GM23338 (cell line): ENCODE measurements around the gene DNAH10. TPM values are rescaled to one million over a fixed set of nuclear protein-coding genes. Genes with fewer than 3 reads are reported as not detected.

Experiments used
- ATAC-seq: fragments of 200-7000 bp; cut with Tn5 transposase; 3 replicates; pipeline ENCODE4 v1.9.1; 2020
- DNase-seq: peaks from one replicate; pipeline ENCODE4 v3.0.0-alpha.2; 2015; ENCODE audit warnings: low spot score
- H2AFZ ChIP-seq: fragments of 200-600 bp; sonication (generic); 2 replicates; pipeline ENCODE4 v1.8.0; 2016; ENCODE audit warnings: antibody characterized with exemption, mild to moderate bottlenecking, moderate library complexity
- H3F3A ChIP-seq: fragments of 200-600 bp; sonication (generic); replicated peaks from 2 replicates; pipeline ENCODE4 v1.8.0; 2017; ENCODE audit warnings: antibody characterized with exemption, mixed run types, low read depth
- H3K27ac ChIP-seq: fragments of 200-600 bp; sonication (generic); 2 replicates; pipeline ENCODE4 v1.6.1; 2016; ENCODE audit warnings: low read depth
- H3K27me3 ChIP-seq: fragments of 200-600 bp; sonication (generic); 2 replicates; pipeline ENCODE4 v1.8.0; 2016; ENCODE audit warnings: mild to moderate bottlenecking, mixed run types, moderate library complexity; ENCODE audit not compliant: insufficient read depth
- H3K36me3 ChIP-seq: fragments of 200-600 bp; sonication (generic); 2 replicates; pipeline ENCODE4 v1.8.0; 2016; ENCODE audit warnings: mild to moderate bottlenecking; ENCODE audit not compliant: insufficient read depth
- H3K4me1 ChIP-seq: fragments of 200-600 bp; sonication (generic); 2 replicates; pipeline ENCODE4 v1.8.0; 2016; ENCODE audit warnings: mild to moderate bottlenecking, moderate library complexity; ENCODE audit not compliant: insufficient read depth
- H3K4me2 ChIP-seq: fragments of 200-600 bp; sonication (generic); 2 replicates; pipeline ENCODE4 v1.7.1; 2017; ENCODE audit warnings: mixed run types
- H3K4me3 ChIP-seq: fragments of 200-600 bp; sonication (generic); 2 replicates; pipeline ENCODE4 v1.6.1; 2016; ENCODE audit warnings: mixed run types
- H3K79me2 ChIP-seq: fragments of 200-600 bp; sonication (generic); replicated peaks from 2 replicates; pipeline ENCODE4 v1.8.0; 2017; ENCODE audit warnings: mild to moderate bottlenecking; ENCODE audit not compliant: insufficient read depth
- H3K9me2 ChIP-seq: fragments of 200-600 bp; sonication (generic); 2 replicates; pipeline ENCODE4 v1.8.0; 2017; ENCODE audit not compliant: insufficient read depth
- H4K20me1 ChIP-seq: fragments of 200-600 bp; sonication (generic); replicated peaks from 2 replicates; pipeline ENCODE4 v1.8.0; 2017; ENCODE audit warnings: mild to moderate bottlenecking; ENCODE audit not compliant: insufficient read depth
- H3K27ac Mint-ChIP-seq: 2 replicates; pipeline ENCODE4 v1.8.0; 2020; ENCODE audit warnings: inconsistent platforms, mild to moderate bottlenecking, moderate library complexity, mixed read lengths
- H3K27me3 Mint-ChIP-seq: 3 replicates; pipeline ENCODE4 v1.8.0; 2022; ENCODE audit warnings: low read depth, mild to moderate bottlenecking, moderate library complexity, mixed read lengths, inconsistent platforms; ENCODE audit not compliant: insufficient read depth, poor library complexity
- H3K36me3 Mint-ChIP-seq: 3 replicates; pipeline ENCODE4 v1.8.0; 2021; ENCODE audit warnings: low read depth, mild to moderate bottlenecking, inconsistent platforms, moderate library complexity, mixed read lengths
- H3K4me1 Mint-ChIP-seq: 3 replicates; pipeline ENCODE4 v1.8.0; 2020; ENCODE audit warnings: mild to moderate bottlenecking, inconsistent platforms, mixed read lengths
- H3K4me3 Mint-ChIP-seq: 3 replicates; pipeline ENCODE4 v1.8.0; 2021; ENCODE audit warnings: moderate library complexity, mild to moderate bottlenecking, inconsistent platforms, mixed read lengths
- H3K9me3 Mint-ChIP-seq: 3 replicates; pipeline ENCODE4 v1.8.0; 2020; ENCODE audit warnings: moderate library complexity, mild to moderate bottlenecking, inconsistent platforms, mixed read lengths
- CREB1 ChIP-seq: fragments of 250-450 bp; sonication (Bioruptor Pico); IDR thresholded peaks from 2 replicates; pipeline ENCODE4 v1.5.0; 2020; ENCODE audit warnings: low read depth, mild to moderate bottlenecking, moderate library complexity
- CTCF ChIP-seq, 2 experiments: fragments of 200-600 bp in 1 of 2; sonication (generic) in 1 of 2; conservative IDR thresholded peaks; 2 replicates each; pipeline versions ENCODE4 v1.5.1 to v1.6.1; 2016 to 2017; ENCODE audit warnings: antibody characterized with exemption in 2 of 2, low read depth in 2 of 2, mild to moderate bottlenecking in 2 of 2, moderate library complexity in 1 of 2
- ETS1 ChIP-seq: IDR thresholded peaks from 2 replicates; pipeline ENCODE4 v1.6.1; 2016; ENCODE audit warnings: antibody characterized with exemption
- EZH2 ChIP-seq: fragments of 200-600 bp; sonication (generic); IDR thresholded peaks from one replicate; pipeline ENCODE4 v1.8.0; 2017; ENCODE audit warnings: antibody characterized with exemption, mild to moderate bottlenecking, low read depth; ENCODE audit not compliant: unreplicated experiment
- EZH2phosphoT487 ChIP-seq: fragments of 200-600 bp; sonication (generic); IDR thresholded peaks from one replicate; pipeline ENCODE4 v1.8.1; 2018; ENCODE audit warnings: antibody characterized with exemption; ENCODE audit not compliant: unreplicated experiment
- JUNB ChIP-seq: IDR thresholded peaks from one replicate; pipeline ENCODE4 v1.6.1; 2016; ENCODE audit warnings: antibody characterized with exemption; ENCODE audit not compliant: unreplicated experiment
- NANOG ChIP-seq: IDR thresholded peaks from 2 replicates; pipeline ENCODE4 v1.6.1; 2016; ENCODE audit warnings: antibody characterized with exemption, borderline replicate concordance
- POLR2AphosphoS5 ChIP-seq: IDR thresholded peaks from 2 replicates; pipeline ENCODE4 v1.6.1; 2016; ENCODE audit warnings: antibody characterized with exemption, low read depth
- REST ChIP-seq: IDR thresholded peaks from one replicate; pipeline ENCODE4 v1.6.1; 2018; ENCODE audit warnings: antibody characterized with exemption; ENCODE audit not compliant: unreplicated experiment
- STAT1 ChIP-seq: IDR thresholded peaks from one replicate; pipeline ENCODE4 v1.6.1; 2016; ENCODE audit warnings: antibody characterized with exemption; ENCODE audit not compliant: unreplicated experiment
- ZNF114 ChIP-seq: fragments of 250-450 bp; sonication (Bioruptor Pico); IDR thresholded peaks from 2 replicates; pipeline ENCODE4 v1.5.0; 2020; ENCODE audit warnings: mild to moderate bottlenecking, moderate library complexity
- ZNF331 ChIP-seq: fragments of 250-450 bp; sonication (Bioruptor Pico); IDR thresholded peaks from 2 replicates; pipeline ENCODE4 v1.5.0; 2020; ENCODE audit warnings: low read depth, mild to moderate bottlenecking, moderate library complexity
- polyA plus RNA-seq: library from polyadenylated mRNA; unstranded; fragments of >200 nt; fragmentation: Nextera tagmentation; extraction: Ambion mirVana; gene quantifications from 2 replicates; pipeline ENCODE4 v1.2.1, GENCODE V29; 2016
- total RNA-seq: library from RNA; depleted of rRNA; stranded (reverse); fragments of >200 nt; shearing (Covaris generic); gene quantifications from 2 replicates; pipeline ENCODE4 v1.2.3, GENCODE V29; 2014

Gene DNAH10
- total and polyA plus RNA-seq, 2 experiments from 2014 or later, result 0.03 TPM

GRCh38 chr12:123772074-123772473, 10.0 kb downstream of the DNAH10 start:
- DNase-seq (no peak), ATAC-seq (no peak; the same call in 2 of the 3 replicates)
- H3K9me2 ChIP-seq, result no peaks in the 10 kb centered on the region
- Mint-ChIP-seq H3K27me3 (peaks cover 4% of the 10 kb centered on the region), H3K9me3 (peaks cover 4% of the 10 kb centered on the region; the same call in 1 of the 3 replicates), H3K4me1 (no peaks in the 10 kb centered on the region), H3K27ac (no peak overlapping the region), H3K36me3 (no peaks in the 10 kb centered on the region), H3K4me3 (no peak overlapping the region)
- no peak for TF ChIP-seq CREB1 (CRISPR knock-in tag)
- no peak for TF ChIP-seq ZNF331 (CRISPR knock-in tag)
- TF ChIP-seq EZH2phosphoT487, result no peak
- no peak for TF ChIP-seq POLR2AphosphoS5
- no peak for TF ChIP-seq JUNB
- no peaks in the 10 kb centered on the region for H3K27me3 ChIP-seq
- H3K4me3 ChIP-seq, result no peak overlapping the region
- H3K36me3 ChIP-seq, result no peaks in the 10 kb centered on the region
- no peak overlapping the region for H2AFZ ChIP-seq
- H4K20me1 ChIP-seq, result no peaks in the 10 kb centered on the region
- no peak overlapping the region for H3K27ac ChIP-seq
- H3K4me2 ChIP-seq, result no peak overlapping the region
- H3K79me2 ChIP-seq, result no peaks in the 10 kb centered on the region
- no peaks in the 10 kb centered on the region for H3K4me1 ChIP-seq
- H3F3A ChIP-seq, result no peaks in the 10 kb centered on the region

- Mint-ChIP-seq H3K27ac (no peak overlapping the region), H3K4me1 (no peaks in the 10 kb centered on the region), H3K36me3 (no peaks in the 10 kb centered on the region), H3K9me3 (peaks cover 4% of the 10 kb centered on the region; the same call in 1 of the 3 replicates), H3K4me3 (no peak overlapping the region), H3K27me3 (peaks cover 2% of the 10 kb centered on the region)
- Histone ChIP-seq H3K9me2 (no peaks in the 10 kb centered on the region), H3K4me1 (no peaks in the 10 kb centered on the region), H3F3A (no peaks in the 10 kb centered on the region), H3K79me2 (no peaks in the 10 kb centered on the region), H3K36me3 (no peaks in the 10 kb centered on the region), H4K20me1 (no peaks in the 10 kb centered on the region), H3K4me2 (no peak overlapping the region), H2AFZ (no peak overlapping the region), H3K27ac (no peak overlapping the region), H3K4me3 (no peak overlapping the region), H3K27me3 (no peaks in the 10 kb centered on the region)
- no peak for ATAC-seq
- TF ChIP-seq CREB1 (CRISPR knock-in tag), result no peak
- TF ChIP-seq ZNF114 (CRISPR knock-in tag), result no peak
- TF ChIP-seq EZH2phosphoT487, result no peak
- TF ChIP-seq NANOG, result no peak
- TF ChIP-seq ETS1, result no peak
- TF ChIP-seq JUNB, result no peak
- TF ChIP-seq EZH2, result no peak
- no peak for TF ChIP-seq POLR2AphosphoS5
- TF ChIP-seq ZNF331 (CRISPR knock-in tag), result no peak
- TF ChIP-seq STAT1, result no peak
- no peak for TF ChIP-seq CTCF (conservative IDR thresholded peaks at IDR 0.05; ENCODE audit: low read depth in 2 of 2)
- no peak for TF ChIP-seq REST
- no peak for DNase-seq
Measured at GRCh38 chr12:123773375-123773774, 11.3 kb downstream of the DNAH10 start.
